A549 (cell line): Measurements from ENCODE around the gene ZG16. TPM values are rescaled to one million over a fixed set of nuclear protein-coding genes. Genes with fewer than 3 reads are reported as not detected.

Source experiments
- ATAC-seq, 2 experiments: fragments of 200-7000 bp in 1 of 2; fragments of >200 bp in 1 of 2; cut with Nextera tagmentation in 1 of 2; cut with Tn5 transposase in 1 of 2; 3 replicates each; pipeline versions ENCODE4 v1.8.0 to v1.9.1; 2018 to 2020; ENCODE audit warnings: mild to moderate bottlenecking in 1 of 2, moderate library complexity in 1 of 2
- CTCF ChIA-PET: fragments of 300-600 bp; sonication (Branson Sonifier 250); formaldehyde crosslinking; extraction: SDS; loops from one replicate; lab custom pipeline; 2021; ENCODE audit warnings: antibody characterized with exemption, inconsistent platforms; lab: Yijun Ruan, JAX
- POLR2A ChIA-PET: fragments of 350-600 bp; formaldehyde crosslinking; extraction: SDS; loops from one replicate; lab custom pipeline; 2021; ENCODE audit warnings: antibody characterized with exemption, inconsistent platforms; lab: Yijun Ruan, JAX
- DNase-seq, 2 experiments: peaks; one replicate each; pipeline versions ENCODE4 v3.0.0 to v3.0.0-alpha.2; 2011 to 2016; ENCODE audit warnings: low read depth in 1 of 2, low spot score in 1 of 2
- FAIRE-seq: peaks from 2 replicates; lab custom pipeline; 2011; peaks lifted over from hg19 to GRCh38; lab: Jason Lieb, UNC
- H3K27ac ChIP-seq, 2 experiments: fragments of >200 bp; sonication (Bioruptor Twin); formaldehyde crosslinking; 3 replicates each; pipeline ENCODE4 v1.5.1; 2016 to 2017
- H3K4me1 ChIP-seq: fragments of >200 bp; sonication (Bioruptor Twin); formaldehyde crosslinking; 3 replicates; pipeline ENCODE4 v1.6.1; 2016
- H3K4me2 ChIP-seq: fragments of >200 bp; sonication (Bioruptor Twin); formaldehyde crosslinking; 3 replicates; pipeline ENCODE4 v1.6.1; 2016
- H3K4me3 ChIP-seq: fragments of >200 bp; sonication (Bioruptor Twin); formaldehyde crosslinking; 3 replicates; pipeline ENCODE4 v1.5.1; 2016
- H3K9me3 ChIP-seq: fragments of >200 bp; sonication (Bioruptor Twin); formaldehyde crosslinking; 3 replicates; pipeline ENCODE4 v1.6.1; 2016
- ATOH8 ChIP-seq: fragments of 250-450 bp; sonication (Bioruptor Pico); IDR thresholded peaks from 2 replicates; pipeline ENCODE4 v1.5.0; 2020; ENCODE audit warnings: low read depth, mild to moderate bottlenecking, moderate library complexity
- CHD4 ChIP-seq: fragments of 200-600 bp; sonication (generic); IDR thresholded peaks from 2 replicates; pipeline ENCODE4 v1.6.1; 2016; ENCODE audit warnings: antibody characterized with exemption, mild to moderate bottlenecking, borderline replicate concordance
- E2F6 ChIP-seq: IDR thresholded peaks from 2 replicates; pipeline ENCODE4 v1.6.1; 2012; ENCODE audit warnings: low read depth, borderline replicate concordance
- EHMT2 ChIP-seq: fragments of 200-600 bp; sonication (generic); IDR thresholded peaks from 2 replicates; pipeline ENCODE4 v1.6.1; 2016; ENCODE audit warnings: antibody characterized with exemption, low read depth, mild to moderate bottlenecking, moderate library complexity
- FOSL2 ChIP-seq, 2 experiments: fragments of 450-650 bp in 1 of 2; fragments of >200 bp in 1 of 2; sonication (Bioruptor Twin) in 1 of 2; formaldehyde crosslinking; IDR thresholded peaks; 2 replicates each; pipeline versions ENCODE4 v1.5.0 to v1.6.1; 2016 to 2020; ENCODE audit warnings: mild to moderate bottlenecking in 1 of 2, moderate library complexity in 1 of 2
- HDAC2 ChIP-seq: fragments of 200-600 bp; sonication (generic); IDR thresholded peaks from 2 replicates; pipeline ENCODE4 v1.6.1; 2016
- HOXB13 ChIP-seq: fragments of 250-450 bp; sonication (Bioruptor Pico); IDR thresholded peaks from 2 replicates; pipeline ENCODE4 v1.5.0; 2020; ENCODE audit warnings: low read depth, mild to moderate bottlenecking, moderate library complexity
- HOXB5 ChIP-seq: fragments of 250-450 bp; sonication (Bioruptor Pico); IDR thresholded peaks from 2 replicates; pipeline ENCODE4 v1.5.0; 2020; ENCODE audit warnings: mild to moderate bottlenecking, moderate library complexity
- JUN ChIP-seq, 2 experiments: fragments of >200 bp; sonication (Bioruptor Twin); formaldehyde crosslinking; IDR thresholded peaks; 2 replicates in 1 of 2; 3 replicates in 1 of 2; pipeline ENCODE4 v1.6.1; 2016 to 2017
- JUNB ChIP-seq: fragments of >200 bp; sonication (Bioruptor Twin); formaldehyde crosslinking; IDR thresholded peaks from 2 replicates; pipeline ENCODE4 v1.6.1; 2016
- KDM5A ChIP-seq: fragments of 200-600 bp; sonication (generic); IDR thresholded peaks from 2 replicates; pipeline ENCODE4 v1.6.1; 2016; ENCODE audit warnings: antibody characterized with exemption, mild to moderate bottlenecking
- MAFK ChIP-seq: fragments of 450-650 bp; IDR thresholded peaks from 2 replicates; pipeline ENCODE4 v1.6.1; 2014; ENCODE audit not compliant: partially characterized antibody
- MAX ChIP-seq: IDR thresholded peaks from 2 replicates; pipeline ENCODE4 v1.6.1; 2012
- MAZ ChIP-seq: fragments of 150-350 bp; IDR thresholded peaks from 2 replicates; pipeline ENCODE4 v1.6.1; 2014; ENCODE audit warnings: antibody characterized with exemption, low read depth, low read length, borderline replicate concordance
- NFE2L2 ChIP-seq: fragments of 150-350 bp; conservative IDR thresholded peaks from 2 replicates; pipeline ENCODE4 v1.6.1; 2014; ENCODE audit warnings: low read length
- PBX3 ChIP-seq: IDR thresholded peaks from 2 replicates; pipeline ENCODE4 v1.6.1; 2012
- POLR2AphosphoS2 ChIP-seq: conservative IDR thresholded peaks from 2 replicates; pipeline ENCODE4 v1.6.1; 2012; ENCODE audit warnings: low read length, improper control_type of control experiment, inconsistent platforms
- REST ChIP-seq: fragments of 200-600 bp; sonication (generic); IDR thresholded peaks from 2 replicates; pipeline ENCODE4 v1.6.1; 2016; ENCODE audit warnings: antibody characterized with exemption, mild to moderate bottlenecking, moderate library complexity
- SREBF2 ChIP-seq: fragments of 450-650 bp; IDR thresholded peaks from 2 replicates; pipeline ENCODE4 v1.6.1; 2014; ENCODE audit warnings: mild to moderate bottlenecking, moderate library complexity
- TFCP2L1 ChIP-seq: fragments of 250-450 bp; sonication (Bioruptor Pico); IDR thresholded peaks from 2 replicates; pipeline ENCODE4 v1.5.0; 2021; ENCODE audit warnings: mild to moderate bottlenecking
- ZC3H11A ChIP-seq: fragments of 450-650 bp; IDR thresholded peaks from 2 replicates; pipeline ENCODE4 v1.6.1; 2014; ENCODE audit warnings: antibody characterized with exemption, mild to moderate bottlenecking
- WGBS: methylation state at CpG from one replicate; pipeline ENCODE4 v1.1.6; 2017; ENCODE audit errors: missing lambda C conversion rate; 5-methylcytosine and 5-hydroxymethylcytosine counted together
- polyA plus RNA-seq, 4 experiments: library from polyadenylated mRNA; depleted of rRNA in 3 of 4; stranded (reverse); fragments of >200 nt; fragmentation: RNase III in 1 of 4; extraction: RNeasy Plus Mini Kit Qiagen cat#74134 plus additional on column Dnase treatment in 1 of 4; gene quantifications; 2 replicates in 3 of 4; 3 replicates in 1 of 4; pipeline ENCODE4 v1.2.3, GENCODE V29; 2011 to 2017

ZG16 gene
- polyA plus RNA-seq, 2 of the 4 experiments (the other 2 are of a cell fraction): not detected

- Histone ChIP-seq H3K4me1 (peaks cover 47% of the 10 kb centered on the region), H3K4me2 (peak within 1 kb of the TSS; percentile 94), H3K27ac (peak within 1 kb of the TSS; percentile 56 to 98), H3K4me3 (peak within 1 kb of the TSS; percentile 43), H3K9me3 (no peaks in the 10 kb centered on the region)
- WGBS: 26% methylated on average over 34 of the region's 69 CpGs
- ATAC-seq (peak; percentile 0 to 2; a peak in 3 of 6 replicates), FAIRE-seq (no peak), DNase-seq (no peak)
- TF ChIP-seq PBX3 (0 out of 2 replicates have a peak, but pooled peaks have one; percentile 20), MAFK (no peak), SREBF2 (no peak), MAZ (no peak), HOXB13 (CRISPR knock-in tag) (no peak), E2F6 (peak; percentile 15; the same call in 1 of the 2 replicates)
- CTCF ChIA-PET: interaction anchor here (0.6 to 24.4 kb wide), 6 partner anchors 15 to 220 kb away, joined by 3 to 568 read pairs (median 4); partner anchors contain the start of gene KIF22
- POLR2A ChIA-PET: interaction anchor here (0.5 to 0.9 kb wide), 2 partner anchors 161 to 345 kb away, joined by 3 to 4 read pairs; partner anchors contain the start of gene TAOK2
Measured at GRCh38 chr16:29811896-29812665, 34.0 kb downstream of the ZG16 start, which contains the start of gene PRRT2. Gene PRRT2 (plus strand): TSS chr16:29812193. CDS start chr16:29813055, 862 bp downstream.

- CTCF ChIA-PET: interaction anchor here (0.6 to 24.4 kb wide), 6 partner anchors 14 to 219 kb away, joined by 3 to 568 read pairs (median 4); partner anchors contain the start of gene KIF22
- no peaks in the 10 kb centered on the region for H3K9me3 ChIP-seq
- peak overlapping the region; percentile 94 for H3K4me2 ChIP-seq
- DNase-seq (no peak), ATAC-seq (no peak)
- no peak overlapping the region for H3K4me3 ChIP-seq
- peak overlapping the region in 1 of 2 experiments; percentile 88; a peak in 2 of 6 replicates for H3K27ac ChIP-seq
- WGBS: 84% methylated on average over 7 of the region's 9 CpGs
- H3K4me1 ChIP-seq: peaks cover 55% of the 10 kb centered on the region
- TF ChIP-seq REST (no peak), ZC3H11A (no peak), CHD4 (no peak)
- TF ChIP-seq, all 56 proteins: peak for 0
- POLR2A ChIA-PET: no interaction called here
- FAIRE-seq: no peak
Measured at GRCh38 chr16:29812754-29813643, 34.9 kb downstream of the ZG16 start.

- ChIA-PET CTCF (interaction anchor here (0.6 to 24.4 kb wide), 5 partner anchors 13 to 208 kb away, joined by 3 to 568 read pairs (median 3); partner anchors contain the start of gene KIF22), POLR2A (no interaction called here)
- Histone ChIP-seq H3K9me3 (no peaks in the 10 kb centered on the region), H3K4me2 (no peak overlapping the region), H3K27ac (no peak overlapping the region), H3K4me1 (peaks cover 49% of the 10 kb centered on the region), H3K4me3 (no peak overlapping the region)
- WGBS: 87% methylated on average over 24 of the region's 24 CpGs
- FAIRE-seq: no peak
- no peak for ATAC-seq
- no peak for DNase-seq
- TF ChIP-seq NFE2L2 (no peak), HDAC2 (no peak), KDM5A (no peak), ZC3H11A (no peak), TFCP2L1 (no peak), JUN (IDR thresholded peaks at IDR 0.05) (no peak), JUNB (no peak), HOXB5 (CRISPR knock-in tag) (no peak), MAX (no peak), POLR2AphosphoS2 (no peak), FOSL2 (IDR thresholded peaks at IDR 0.05) (no peak), FOSL2 (CRISPR knock-in tag; IDR thresholded peaks at IDR 0.05) (no peak), EHMT2 (no peak), ATOH8 (CRISPR knock-in tag) (no peak)
Measured at GRCh38 chr16:29813644-29814562, 35.8 kb downstream of the ZG16 start.
